Stimulated activated effector memory CD8-positive, alpha-beta T cell treated with anti-CD3 and anti-CD28 coated beads, Interleukin-12 subunit alpha, Interleukin-12 subunit beta, amount 100 ng/mL, for 72 hours (primary cell): ENCODE results near the gene ZFAND3.
"Not testable (repeated sequence)": the region's sequence is repeated elsewhere in the genome, so short reads cannot be mapped to it uniquely, and the experiment has no call there.

Source experiments
- ATAC-seq: fragments of 150-1000 bp; cut with Tn5 transposase; 2 replicates; pipeline ENCODE4 v1.10.0; 2021
- DNase-seq, 2 donors: peaks; one replicate each; pipeline ENCODE4 v3.0.0; 2021 to 2022; ENCODE audit warnings: low spot score in 2 of 2
- H3K27ac Mint-ChIP-seq: one replicate; pipeline ENCODE4 v1.8.0; 2022; ENCODE audit warnings: mild to moderate bottlenecking, mixed read lengths
- H3K36me3 Mint-ChIP-seq: one replicate; pipeline ENCODE4 v1.8.0; 2022; ENCODE audit warnings: mild to moderate bottlenecking, mixed read lengths
- H3K4me1 Mint-ChIP-seq: one replicate; pipeline ENCODE4 v1.8.0; 2022; ENCODE audit warnings: mixed read lengths
- H3K4me3 Mint-ChIP-seq: one replicate; pipeline ENCODE4 v1.8.0; 2022; ENCODE audit warnings: mild to moderate bottlenecking, mixed read lengths
- H3K9me3 Mint-ChIP-seq: one replicate; pipeline ENCODE4 v1.8.0; 2022; ENCODE audit warnings: mixed read lengths

Gene ZFAND3

GRCh38 chr6:37862992-37863391 is 43.5 kb downstream of the ZFAND3 start:
- Mint-ChIP-seq H3K9me3 (no peaks in the 10 kb centered on the region), H3K36me3 (no peaks in the 10 kb centered on the region), H3K4me1 (peaks cover 49% of the 10 kb centered on the region), H3K4me3 (no peak overlapping the region), H3K27ac (no peak overlapping the region)
- no peak for DNase-seq
- ATAC-seq, result no peak

- no peak for DNase-seq
- H3K36me3 Mint-ChIP-seq, result peaks cover 5% of the 10 kb centered on the region
- ATAC-seq, result no peak
- no peak overlapping the region for H3K4me3 Mint-ChIP-seq
- peaks cover 48% of the 10 kb centered on the region for H3K4me1 Mint-ChIP-seq
- H3K27ac Mint-ChIP-seq, result no peak overlapping the region
- H3K9me3 Mint-ChIP-seq, result no peaks in the 10 kb centered on the region
Observed at GRCh38 chr6:37864250-37864649, 44.7 kb downstream of the ZFAND3 start.

- no peak for ATAC-seq
- no peaks in the 10 kb centered on the region for H3K9me3 Mint-ChIP-seq
Observed at GRCh38 chr6:37865504-37865903, 46.0 kb downstream of the ZFAND3 start.

GRCh38 chr6:37866590-37867507 is 47.3 kb downstream of the ZFAND3 start:
- H3K27ac Mint-ChIP-seq, result peak overlapping the region; percentile 68
- peaks cover 5% of the 10 kb centered on the region for H3K36me3 Mint-ChIP-seq
- ATAC-seq (peak; percentile 74), DNase-seq (no peak)
- peaks cover 53% of the 10 kb centered on the region for H3K4me1 Mint-ChIP-seq
- peak overlapping the region; percentile 2 for H3K4me3 Mint-ChIP-seq
- H3K9me3 Mint-ChIP-seq, result peaks cover 5% of the 10 kb centered on the region

More at GRCh38 chr6:37865504-37865903, 46.0 kb downstream of the ZFAND3 start:
- no peak for DNase-seq
- Mint-ChIP-seq H3K4me3 (no peak overlapping the region), H3K36me3 (peaks cover 5% of the 10 kb centered on the region), H3K27ac (no peak overlapping the region), H3K4me1 (peaks cover 51% of the 10 kb centered on the region)

GRCh38 chr6:37867756-37868446 is 48.4 kb downstream of the ZFAND3 start:
- ATAC-seq (peak; percentile 59), DNase-seq (no peak)
- peaks cover 63% of the 10 kb centered on the region for H3K4me1 Mint-ChIP-seq
- H3K27ac Mint-ChIP-seq, result peak overlapping the region; percentile 46
- H3K4me3 Mint-ChIP-seq, result peak overlapping the region; percentile 20
- peaks cover 5% of the 10 kb centered on the region for H3K36me3 Mint-ChIP-seq
- peaks cover 5% of the 10 kb centered on the region for H3K9me3 Mint-ChIP-seq

GRCh38 chr6:37868447-37868825 is 48.9 kb downstream of the ZFAND3 start:
- Mint-ChIP-seq H3K36me3 (peaks cover 5% of the 10 kb centered on the region), H3K4me3 (peak overlapping the region; percentile 20), H3K9me3 (peaks cover 5% of the 10 kb centered on the region), H3K27ac (peak overlapping the region; percentile 46), H3K4me1 (peaks cover 66% of the 10 kb centered on the region)
- ATAC-seq, result peak; percentile 88
- DNase-seq, result no peak

- H3K4me1 Mint-ChIP-seq, result peaks cover 65% of the 10 kb centered on the region
- DNase-seq (no peak), ATAC-seq (no peak)
- no peak overlapping the region for H3K27ac Mint-ChIP-seq
- H3K36me3 Mint-ChIP-seq, result peaks cover 5% of the 10 kb centered on the region
- no peak overlapping the region for H3K4me3 Mint-ChIP-seq
- peaks cover 5% of the 10 kb centered on the region for H3K9me3 Mint-ChIP-seq
Observed at GRCh38 chr6:37871616-37872372, 52.3 kb downstream of the ZFAND3 start.

GRCh38 chr6:37872373-37872745 is 52.8 kb downstream of the ZFAND3 start:
- ATAC-seq, result no peak
- Mint-ChIP-seq H3K9me3 (peaks cover 5% of the 10 kb centered on the region), H3K27ac (no peak overlapping the region), H3K4me1 (peaks cover 65% of the 10 kb centered on the region), H3K4me3 (no peak overlapping the region), H3K36me3 (peaks cover 5% of the 10 kb centered on the region)
- DNase-seq, result no peak

GRCh38 chr6:37874726-37875125 is 55.2 kb downstream of the ZFAND3 start:
- Mint-ChIP-seq H3K27ac (no peak overlapping the region), H3K36me3 (no peaks in the 10 kb centered on the region), H3K4me1 (peaks cover 70% of the 10 kb centered on the region), H3K4me3 (no peak overlapping the region), H3K9me3 (peaks cover 5% of the 10 kb centered on the region)
- ATAC-seq (no peak), DNase-seq (no peak)

GRCh38 chr6:37875561-37876309 is 56.2 kb downstream of the ZFAND3 start:
- H3K4me1 Mint-ChIP-seq, result peaks cover 72% of the 10 kb centered on the region
- no peak overlapping the region for H3K4me3 Mint-ChIP-seq
- H3K9me3 Mint-ChIP-seq, result peaks cover 5% of the 10 kb centered on the region
- DNase-seq (no peak), ATAC-seq (no peak)
- H3K36me3 Mint-ChIP-seq, result no peaks in the 10 kb centered on the region
- H3K27ac Mint-ChIP-seq, result no peak overlapping the region

- no peak overlapping the region for H3K4me3 Mint-ChIP-seq
- no peaks in the 10 kb centered on the region for H3K9me3 Mint-ChIP-seq
- no peak for DNase-seq
- peak overlapping the region; percentile 13 for H3K27ac Mint-ChIP-seq
- ATAC-seq, result no peak
- no peaks in the 10 kb centered on the region for H3K36me3 Mint-ChIP-seq
- peaks cover 66% of the 10 kb centered on the region for H3K4me1 Mint-ChIP-seq
Observed at GRCh38 chr6:37876843-37877242, 57.3 kb downstream of the ZFAND3 start.

- DNase-seq (no peak), ATAC-seq (peak; percentile 77)
- Mint-ChIP-seq H3K4me3 (no peak overlapping the region), H3K4me1 (peaks cover 65% of the 10 kb centered on the region), H3K36me3 (no peaks in the 10 kb centered on the region), H3K9me3 (no peaks in the 10 kb centered on the region), H3K27ac (peak overlapping the region; percentile 13)
Observed at GRCh38 chr6:37877373-37878149, 58.0 kb downstream of the ZFAND3 start.

GRCh38 chr6:37878150-37878710 is 58.7 kb downstream of the ZFAND3 start:
- peak overlapping the region; percentile 13 for H3K27ac Mint-ChIP-seq
- no peaks in the 10 kb centered on the region for H3K36me3 Mint-ChIP-seq
- peak; percentile 11 for ATAC-seq
- DNase-seq, result no peak
- peaks cover 61% of the 10 kb centered on the region for H3K4me1 Mint-ChIP-seq
- no peak overlapping the region for H3K4me3 Mint-ChIP-seq
- H3K9me3 Mint-ChIP-seq, result no peaks in the 10 kb centered on the region

GRCh38 chr6:37880602-37881001 is 61.1 kb downstream of the ZFAND3 start:
- not testable (repeated sequence) for H3K4me3 Mint-ChIP-seq, H3K36me3 Mint-ChIP-seq, H3K9me3 Mint-ChIP-seq, H3K27ac Mint-ChIP-seq, ATAC-seq, DNase-seq
- peaks cover 66% of the 10 kb centered on the region for H3K4me1 Mint-ChIP-seq
